ENCODE data around the gene VWC2L.

GRCh38 chr2:214378455-214379103, 32.3 kb upstream of the VWC2L start:
- TF ChIP-seq, protein P1, sequence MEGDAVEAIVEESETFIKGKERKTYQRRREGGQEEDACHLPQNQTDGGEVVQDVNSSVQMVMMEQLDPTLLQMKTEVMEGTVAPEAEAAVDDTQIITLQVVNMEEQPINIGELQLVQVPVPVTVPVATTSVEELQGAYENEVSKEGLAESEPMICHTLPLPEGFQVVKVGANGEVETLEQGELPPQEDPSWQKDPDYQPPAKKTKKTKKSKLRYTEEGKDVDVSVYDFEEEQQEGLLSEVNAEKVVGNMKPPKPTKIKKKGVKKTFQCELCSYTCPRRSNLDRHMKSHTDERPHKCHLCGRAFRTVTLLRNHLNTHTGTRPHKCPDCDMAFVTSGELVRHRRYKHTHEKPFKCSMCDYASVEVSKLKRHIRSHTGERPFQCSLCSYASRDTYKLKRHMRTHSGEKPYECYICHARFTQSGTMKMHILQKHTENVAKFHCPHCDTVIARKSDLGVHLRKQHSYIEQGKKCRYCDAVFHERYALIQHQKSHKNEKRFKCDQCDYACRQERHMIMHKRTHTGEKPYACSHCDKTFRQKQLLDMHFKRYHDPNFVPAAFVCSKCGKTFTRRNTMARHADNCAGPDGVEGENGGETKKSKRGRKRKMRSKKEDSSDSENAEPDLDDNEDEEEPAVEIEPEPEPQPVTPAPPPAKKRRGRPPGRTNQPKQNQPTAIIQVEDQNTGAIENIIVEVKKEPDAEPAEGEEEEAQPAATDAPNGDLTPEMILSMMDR (IDR thresholded peaks at IDR 0.05) = no peak
- no peak for TF ChIP-seq POLR2A (IDR thresholded peaks at IDR 0.05)
